Sigmoid colon (tissue), 4 donors: ENCODE measurements around the gene NUDT16.
"Not testable (repeated sequence)": the region's sequence is repeated elsewhere in the genome, so short reads cannot be mapped to it uniquely, and the experiment has no call there.

Experiments
- CTCF ChIP-seq, 4 experiments: fragments of 450-650 bp in 3 of 4; fragments of 200-600 bp in 1 of 4; IDR thresholded peaks; one replicate each; pipeline ENCODE4 v1.5.1; 2016 to 2019; ENCODE audit warnings: antibody characterized with exemption in 4 of 4, mild to moderate bottlenecking in 3 of 4, moderate library complexity in 2 of 4
- EP300 ChIP-seq, 4 donors: sonication (generic); formaldehyde crosslinking; IDR thresholded peaks; one replicate each; pipeline ENCODE4 v1.6.1; 2017; ENCODE audit warnings: antibody characterized with exemption in 4 of 4
- POLR2A ChIP-seq, 2 donors: fragments of 450-650 bp; IDR thresholded peaks; one replicate each; pipeline ENCODE4 v1.6.1; 2016; ENCODE audit warnings: antibody characterized with exemption in 2 of 2, mild to moderate bottlenecking in 2 of 2, moderate library complexity in 2 of 2

- not testable (repeated sequence) for TF ChIP-seq CTCF, POLR2A, EP300 (IDR thresholded peaks at IDR 0.05)
These were observed 20.5 kb upstream of the NUDT16 start for GRCh38 chr3:131361066-131361463.
